Mesenteric fat pad (tissue), 1 donor: ENCODE data around the gene CEP112. TPM values are rescaled to one million over a fixed set of nuclear protein-coding genes. Genes with fewer than 3 reads are reported as not detected.

Experiments used
- DNase-seq: peaks from one replicate; pipeline ENCODE4 v3.0.0-alpha.2; 2020; ENCODE audit warnings: low spot score
- total RNA-seq: library from RNA; stranded (reverse); fragmentation: NEBNext Ultra II Directional; extraction: Animal tissue kit (Norgen Biotek cat#: 25700); gene quantifications from one replicate; pipeline ENCODE4 v1.2.1, GENCODE V29; 2021
- donor health status: DM: yes; HTN: yes; CAD: no.

CEP112 gene
- total RNA-seq, 1 donor from 2014 or later = 37.3 TPM

GRCh38 chr17:65994679-65995078 is 197.3 kb downstream of the CEP112 start:
- DNase-seq = no peak

GRCh38 chr17:65994114-65994513 is 197.8 kb downstream of the CEP112 start:
- DNase-seq = no peak

GRCh38 chr17:65990593-65990992 is 201.3 kb downstream of the CEP112 start:
- DNase-seq = no peak

GRCh38 chr17:65988451-65988850 is 203.5 kb downstream of the CEP112 start:
- DNase-seq = no peak

GRCh38 chr17:65987988-65988387 is 203.9 kb downstream of the CEP112 start:
- no peak for DNase-seq

GRCh38 chr17:65985571-65985970 is 206.4 kb downstream of the CEP112 start:
- no peak for DNase-seq

GRCh38 chr17:65984299-65984698 is 207.6 kb downstream of the CEP112 start:
- DNase-seq = no peak

GRCh38 chr17:65978871-65979270 is 213.1 kb downstream of the CEP112 start:
- no peak for DNase-seq

GRCh38 chr17:65977041-65977440 is 214.9 kb downstream of the CEP112 start:
- DNase-seq = no peak

GRCh38 chr17:65975878-65976277 is 216.1 kb downstream of the CEP112 start:
- DNase-seq = no peak

GRCh38 chr17:65973237-65973636 is 218.7 kb downstream of the CEP112 start:
- no peak for DNase-seq

GRCh38 chr17:65967372-65967771 is 224.6 kb downstream of the CEP112 start:
- no peak for DNase-seq

GRCh38 chr17:65966072-65966695 is 225.7 kb downstream of the CEP112 start:
- no peak for DNase-seq

- DNase-seq = no peak
Observed at GRCh38 chr17:65963179-65963578, 228.8 kb downstream of the CEP112 start.

GRCh38 chr17:65959630-65960029 is 232.3 kb downstream of the CEP112 start:
- no peak for DNase-seq

- DNase-seq = no peak
Observed at GRCh38 chr17:65956814-65957213, 235.1 kb downstream of the CEP112 start.

- DNase-seq = no peak
Observed at GRCh38 chr17:65954148-65954449, 237.8 kb downstream of the CEP112 start.

- DNase-seq = no peak
Observed at GRCh38 chr17:65953316-65954147, 238.4 kb downstream of the CEP112 start.

- DNase-seq = no peak
Observed at GRCh38 chr17:65952586-65952985, 239.3 kb downstream of the CEP112 start.

GRCh38 chr17:65952015-65952414 is 239.9 kb downstream of the CEP112 start:
- DNase-seq = no peak

- DNase-seq = no peak
Observed at GRCh38 chr17:65947831-65948230, 244.1 kb downstream of the CEP112 start.

- DNase-seq = no peak
Observed at GRCh38 chr17:65942592-65942991, 249.3 kb downstream of the CEP112 start.

GRCh38 chr17:65941356-65941899 is 250.5 kb downstream of the CEP112 start:
- DNase-seq = no peak
